Prostate gland (tissue), 2 donors: ENCODE results near the gene PITPNB.

Source experiments
- CTCF ChIP-seq, 4 experiments: fragments of 200-600 bp in 2 of 4; fragments of 450-650 bp in 2 of 4; sonication (generic) in 2 of 4; IDR thresholded peaks; 1 replicate in 3 of 4; 2 replicates in 1 of 4; pipeline ENCODE4 v1.5.1; 2016 to 2019; ENCODE audit warnings: antibody characterized with exemption in 4 of 4, mild to moderate bottlenecking in 2 of 4, moderate library complexity in 2 of 4
- POLR2A ChIP-seq: fragments of 450-650 bp; IDR thresholded peaks from one replicate; pipeline ENCODE4 v1.6.1; 2016; ENCODE audit warnings: antibody characterized with exemption, mild to moderate bottlenecking
- POLR2AphosphoS5 ChIP-seq: sonication (generic); formaldehyde crosslinking; IDR thresholded peaks from one replicate; pipeline ENCODE4 v1.6.1; 2017; ENCODE audit warnings: antibody characterized with exemption

GRCh38 chr22:27878541-27878940 is 40.5 kb downstream of the PITPNB start:
- no peak for TF ChIP-seq POLR2A
- no peak for TF ChIP-seq POLR2AphosphoS5
- TF ChIP-seq CTCF (IDR thresholded peaks at IDR 0.05) = no peak
